GM19463 (cell line): Measurements from ENCODE around the gene CARMIL3.
A peak's percentile ranks its signal among the peaks of the same experiment; 100 is the strongest.

Experiments used
- ATAC-seq: cut with Tn5 transposase; IDR thresholded peaks from one replicate; pipeline ENCODE4 v1.9.1; 2021; ENCODE audit warnings: mild to moderate bottlenecking, moderate library complexity; ENCODE audit not compliant: unreplicated experiment

CARMIL3 gene

GRCh38 chr14:24113801-24114531, 62.2 kb downstream of the CARMIL3 start:
- peak; percentile 26 for ATAC-seq

GRCh38 chr14:24114532-24115421, 63.0 kb downstream of the CARMIL3 start, which contains the start of the genes DCAF11 and NRL:
Gene DCAF11 (plus strand): TSS chr14:24114777. CDS start chr14:24115595, 818 bp downstream.
Gene NRL (minus strand): TSS chr14:24114949. CDS start chr14:24082848, 32,101 bp downstream.
- peak; percentile 80 for ATAC-seq

DNA sequence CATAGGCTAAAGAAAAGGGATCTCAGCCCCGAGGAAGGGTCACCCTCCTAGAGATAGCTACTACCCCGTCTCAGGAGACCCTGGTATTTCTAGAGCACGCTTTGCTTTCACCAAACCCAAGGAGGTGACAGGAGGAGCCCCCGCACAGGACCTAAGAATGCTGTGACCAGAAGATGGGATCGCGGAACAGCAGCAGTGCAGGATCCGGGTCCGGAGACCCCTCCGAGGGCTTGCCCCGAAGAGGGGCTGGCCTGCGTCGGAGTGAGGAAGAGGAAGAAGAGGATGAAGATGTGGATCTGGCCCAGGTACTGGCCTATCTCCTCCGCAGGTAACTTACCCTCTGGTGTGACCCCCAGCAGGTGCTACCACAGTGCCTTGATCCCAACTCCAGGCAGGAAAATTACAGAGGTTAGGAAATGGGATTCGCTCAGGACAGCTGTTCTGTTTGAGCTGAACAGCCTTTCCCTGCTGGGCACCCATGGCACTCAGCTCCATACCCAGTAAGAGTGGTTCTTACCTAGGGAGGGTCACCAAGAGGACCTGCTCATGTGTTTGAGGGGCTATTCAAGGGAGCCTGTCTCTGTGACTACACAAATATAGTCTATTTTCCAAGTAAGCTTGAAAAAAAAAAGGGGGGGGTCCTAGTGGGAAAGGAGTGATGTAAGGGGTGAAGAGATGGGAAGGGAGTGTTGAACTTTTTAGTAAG, 63.8 kb downstream of the CARMIL3 start:
- no peak for ATAC-seq

GRCh38 chr14:24116128-24116814, 64.5 kb downstream of the CARMIL3 start:
- no peak for ATAC-seq

GRCh38 chr14:24117179-24117578, 65.4 kb downstream of the CARMIL3 start:
- no peak for ATAC-seq
